Esophagus muscularis mucosa (tissue), 4 donors: ENCODE results near the gene SPARCL1. TPM values are rescaled to one million over a fixed set of nuclear protein-coding genes. Genes with fewer than 3 reads are reported as not detected.
"Not testable (repeated sequence)": the region's sequence is repeated elsewhere in the genome, so short reads cannot be mapped to it uniquely, and the experiment has no call there.

Experiments
- DNase-seq: peaks from one replicate; pipeline ENCODE4 v3.0.0-alpha.2; 2017; ENCODE audit errors: extremely low spot score
- H3K27ac ChIP-seq, 4 donors: fragments of 200-600 bp; sonication (generic); replicated peaks in 1 of 4; 1 replicate in 3 of 4; 2 replicates in 1 of 4; pipeline ENCODE4 v1.5.1; 2016 to 2019; ENCODE audit warnings: mild to moderate bottlenecking in 1 of 4
- H3K27me3 ChIP-seq, 4 donors: fragments of 200-600 bp; sonication (generic); one replicate each; pipeline versions ENCODE4 v1.5.1 to v1.6.0; 2016 to 2019
- H3K36me3 ChIP-seq, 4 donors: fragments of 200-600 bp; sonication (generic); one replicate each; pipeline ENCODE4 v1.5.1; 2016 to 2019
- H3K4me1 ChIP-seq, 4 donors: fragments of 200-600 bp; sonication (generic); one replicate each; pipeline ENCODE4 v1.5.1; 2016 to 2019
- H3K4me3 ChIP-seq, 4 donors: fragments of 200-600 bp; sonication (generic); 1 replicate in 2 of 4; 2 replicates in 2 of 4; pipeline ENCODE4 v1.5.1; 2016 to 2019; ENCODE audit warnings: mild to moderate bottlenecking in 4 of 4, moderate library complexity in 1 of 4
- H3K9me3 ChIP-seq, 4 donors: fragments of 200-600 bp; sonication (generic); 1 replicate in 3 of 4; 2 replicates in 1 of 4; pipeline ENCODE4 v1.5.1; 2016 to 2019
- EP300 ChIP-seq: sonication (generic); formaldehyde crosslinking; IDR thresholded peaks from one replicate; pipeline ENCODE4 v1.6.1; 2017; ENCODE audit warnings: antibody characterized with exemption
- POLR2A ChIP-seq: fragments of 450-650 bp; IDR thresholded peaks from one replicate; pipeline ENCODE4 v1.6.1; 2017; ENCODE audit warnings: antibody characterized with exemption, moderate library complexity, mild to moderate bottlenecking, low read depth
- POLR2AphosphoS5 ChIP-seq, 2 donors: sonication (generic); formaldehyde crosslinking; IDR thresholded peaks; one replicate each; pipeline ENCODE4 v1.6.1; 2017; ENCODE audit warnings: antibody characterized with exemption in 2 of 2
- WGBS: methylation state at CpG from one replicate; pipeline ENCODE4 v1.1.5; 2018; 5-methylcytosine and 5-hydroxymethylcytosine counted together
- intact Hi-C: fragments of 100-400 bp; cut with DNase I; formaldehyde crosslinking; loops from one replicate; pipeline ENCODE4 v1.15.1; 2023
- total RNA-seq, 4 donors: library from RNA; depleted of rRNA; stranded (reverse); fragments of >200 nt; gene quantifications; one replicate each; pipeline versions ENCODE4 v1.1.0 to v1.2.1, GENCODE V29; 2016
- TF ChIP-seq, protein P1 (sequence below), 3 experiments: fragments of 200-600 bp in 2 of 3; fragments of 450-650 bp in 1 of 3; sonication (generic) in 2 of 3; IDR thresholded peaks; one replicate each; pipeline ENCODE4 v1.5.1; 2017 to 2019; ENCODE audit warnings: antibody characterized with exemption in 3 of 3, mild to moderate bottlenecking in 2 of 3, moderate library complexity in 1 of 3

SPARCL1 gene, protein sequence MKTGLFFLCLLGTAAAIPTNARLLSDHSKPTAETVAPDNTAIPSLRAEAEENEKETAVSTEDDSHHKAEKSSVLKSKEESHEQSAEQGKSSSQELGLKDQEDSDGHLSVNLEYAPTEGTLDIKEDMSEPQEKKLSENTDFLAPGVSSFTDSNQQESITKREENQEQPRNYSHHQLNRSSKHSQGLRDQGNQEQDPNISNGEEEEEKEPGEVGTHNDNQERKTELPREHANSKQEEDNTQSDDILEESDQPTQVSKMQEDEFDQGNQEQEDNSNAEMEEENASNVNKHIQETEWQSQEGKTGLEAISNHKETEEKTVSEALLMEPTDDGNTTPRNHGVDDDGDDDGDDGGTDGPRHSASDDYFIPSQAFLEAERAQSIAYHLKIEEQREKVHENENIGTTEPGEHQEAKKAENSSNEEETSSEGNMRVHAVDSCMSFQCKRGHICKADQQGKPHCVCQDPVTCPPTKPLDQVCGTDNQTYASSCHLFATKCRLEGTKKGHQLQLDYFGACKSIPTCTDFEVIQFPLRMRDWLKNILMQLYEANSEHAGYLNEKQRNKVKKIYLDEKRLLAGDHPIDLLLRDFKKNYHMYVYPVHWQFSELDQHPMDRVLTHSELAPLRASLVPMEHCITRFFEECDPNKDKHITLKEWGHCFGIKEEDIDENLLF
- 1,000 to 10,000 TPM; 1,380 to 2,231 (median 1,856) TPM for total RNA-seq

DNA sequence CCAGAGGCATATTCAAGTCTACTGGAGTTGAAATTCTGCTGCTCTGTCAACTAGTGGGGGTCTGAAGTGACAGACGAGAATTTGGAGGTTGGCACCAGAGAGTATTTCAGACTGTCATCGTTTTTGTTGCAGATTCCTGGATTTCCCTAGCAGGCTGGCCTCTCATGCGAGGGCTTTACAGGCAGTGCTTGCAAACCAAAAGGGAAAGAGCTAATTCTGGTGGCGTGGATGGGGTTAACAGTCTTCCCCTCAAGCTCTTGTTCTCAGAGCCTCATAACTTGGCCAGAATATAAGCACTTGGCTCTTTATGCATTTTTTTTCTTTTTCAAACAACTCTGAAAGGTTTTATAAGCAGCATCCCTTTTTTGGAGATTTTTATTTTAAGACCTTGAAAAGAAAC lies at the start of gene SPARCL1:
SPARCL1 (minus strand) TSS at position 190 of the 400 bp plus-strand sequence. CDS start 29,802 bp downstream, outside the sequence.
- 9% methylated on average over 4 of the region's 4 CpGs for WGBS
- peaks cover 0 to 4% (median 0%) of the 10 kb centered on the region in 4 donors for H3K9me3 ChIP-seq
- H3K27ac ChIP-seq = peak within 1 kb of the TSS; percentile 85 to 97 (median 90)
- no peaks in the 10 kb centered on the region for H3K27me3 ChIP-seq
- intact Hi-C loops = no loop called here
- DNase-seq = no peak
- peaks cover 0 to 9% (median 3%) of the 10 kb centered on the region in 4 donors for H3K36me3 ChIP-seq
- TF ChIP-seq EP300 (no peak), POLR2AphosphoS5 (IDR thresholded peaks at IDR 0.05) (peak in 1 of 2 donors; percentile 91), POLR2A (peak; percentile 34)
- TF ChIP-seq, protein P1, sequence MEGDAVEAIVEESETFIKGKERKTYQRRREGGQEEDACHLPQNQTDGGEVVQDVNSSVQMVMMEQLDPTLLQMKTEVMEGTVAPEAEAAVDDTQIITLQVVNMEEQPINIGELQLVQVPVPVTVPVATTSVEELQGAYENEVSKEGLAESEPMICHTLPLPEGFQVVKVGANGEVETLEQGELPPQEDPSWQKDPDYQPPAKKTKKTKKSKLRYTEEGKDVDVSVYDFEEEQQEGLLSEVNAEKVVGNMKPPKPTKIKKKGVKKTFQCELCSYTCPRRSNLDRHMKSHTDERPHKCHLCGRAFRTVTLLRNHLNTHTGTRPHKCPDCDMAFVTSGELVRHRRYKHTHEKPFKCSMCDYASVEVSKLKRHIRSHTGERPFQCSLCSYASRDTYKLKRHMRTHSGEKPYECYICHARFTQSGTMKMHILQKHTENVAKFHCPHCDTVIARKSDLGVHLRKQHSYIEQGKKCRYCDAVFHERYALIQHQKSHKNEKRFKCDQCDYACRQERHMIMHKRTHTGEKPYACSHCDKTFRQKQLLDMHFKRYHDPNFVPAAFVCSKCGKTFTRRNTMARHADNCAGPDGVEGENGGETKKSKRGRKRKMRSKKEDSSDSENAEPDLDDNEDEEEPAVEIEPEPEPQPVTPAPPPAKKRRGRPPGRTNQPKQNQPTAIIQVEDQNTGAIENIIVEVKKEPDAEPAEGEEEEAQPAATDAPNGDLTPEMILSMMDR (IDR thresholded peaks at IDR 0.05) = no peak
- peak within 1 kb of the TSS; percentile 52 to 72 (median 66) for H3K4me3 ChIP-seq
- peaks cover 15 to 43% (median 42%) of the 10 kb centered on the region in 4 donors for H3K4me1 ChIP-seq

DNA sequence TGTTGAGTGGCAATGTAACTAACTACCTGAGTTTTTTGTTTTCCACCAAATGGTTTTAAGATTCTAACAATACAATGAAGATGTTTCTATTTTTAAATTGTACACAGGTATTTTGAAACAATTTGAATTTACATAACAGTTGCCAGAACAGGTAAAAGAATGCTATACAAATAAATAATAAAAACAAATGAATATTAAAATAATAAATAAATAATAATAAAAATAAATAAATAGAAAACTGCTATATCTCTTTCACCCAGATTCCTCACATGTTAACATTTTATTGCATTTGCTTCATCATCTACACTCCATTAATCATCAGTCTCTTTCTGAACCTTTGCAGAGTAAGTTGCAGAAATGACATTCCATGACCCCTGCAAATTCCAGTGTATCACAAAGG lies 46.8 kb upstream of the SPARCL1 start:
- Histone ChIP-seq H3K27ac (no peak overlapping the region), H3K4me1 (no peaks in the 10 kb centered on the region), H3K4me3 (no peak overlapping the region), H3K9me3 (peaks cover 0 to 3% (median 0%) of the 10 kb centered on the region in 4 donors), H3K27me3 (no peaks in the 10 kb centered on the region), H3K36me3 (no peaks in the 10 kb centered on the region)
- TF ChIP-seq POLR2AphosphoS5 (IDR thresholded peaks at IDR 0.05) (no peak), EP300 (no peak), POLR2A (no peak)
- TF ChIP-seq, protein P1 (IDR thresholded peaks at IDR 0.05) = no peak
- no peak for DNase-seq
- intact Hi-C loops = no loop called here

DNA sequence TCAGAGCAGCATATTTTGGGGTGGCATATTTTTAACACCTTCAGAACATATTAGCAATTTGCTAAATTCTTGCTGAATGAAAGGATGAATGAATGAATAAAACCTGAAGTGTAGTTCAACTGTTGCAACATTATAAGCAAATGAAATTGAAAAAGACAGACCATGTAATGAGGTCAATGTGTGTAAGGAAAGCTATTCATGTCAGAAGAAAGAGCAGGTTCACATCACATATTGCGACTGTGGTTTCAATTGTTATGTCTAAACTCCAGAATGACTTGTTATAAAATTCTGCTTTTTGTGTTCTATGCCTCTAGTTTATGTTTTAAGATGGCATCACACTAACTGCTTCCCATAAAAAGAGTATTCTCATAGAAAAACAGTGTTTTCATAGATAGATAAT lies 46.2 kb upstream of the SPARCL1 start:
- WGBS = 97% methylated on average over 1 of the region's 1 CpG
- H3K4me1 ChIP-seq = no peaks in the 10 kb centered on the region
- no peak for TF ChIP-seq POLR2AphosphoS5 (IDR thresholded peaks at IDR 0.05)
- TF ChIP-seq EP300 = no peak
- TF ChIP-seq POLR2A = no peak
- TF ChIP-seq, protein P1 (IDR thresholded peaks at IDR 0.05) = no peak
- intact Hi-C loops = no loop called here
- H3K36me3 ChIP-seq = no peaks in the 10 kb centered on the region
- peaks cover 0 to 3% (median 0%) of the 10 kb centered on the region in 4 donors for H3K9me3 ChIP-seq
- no peak for DNase-seq
- H3K27me3 ChIP-seq = no peaks in the 10 kb centered on the region
- H3K4me3 ChIP-seq = no peak overlapping the region
- no peak overlapping the region for H3K27ac ChIP-seq

DNA sequence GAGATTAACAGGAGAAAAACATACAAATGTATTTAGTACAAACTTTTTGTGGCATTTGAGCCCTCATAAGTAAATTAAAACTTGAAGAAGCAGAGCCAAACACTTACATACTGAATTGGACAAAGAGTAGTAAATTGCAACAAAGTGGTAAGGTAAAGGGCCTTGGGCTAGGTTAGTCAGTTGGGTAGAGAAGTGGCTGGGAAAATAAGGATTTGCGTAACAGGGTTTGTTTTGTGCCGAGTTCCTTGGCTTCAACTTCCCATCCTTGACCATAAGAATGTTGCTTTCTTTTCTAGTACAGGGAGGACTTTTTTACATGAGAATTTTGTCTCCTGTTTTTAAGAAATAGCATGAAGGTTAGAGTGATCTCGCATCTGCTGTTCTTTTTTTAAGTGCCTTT lies 45.8 kb upstream of the SPARCL1 start:
- TF ChIP-seq POLR2AphosphoS5 (IDR thresholded peaks at IDR 0.05) (no peak), EP300 (no peak), POLR2A (no peak)
- TF ChIP-seq, protein P1 (IDR thresholded peaks at IDR 0.05) = no peak
- DNase-seq = no peak
- H3K4me3 ChIP-seq = no peak overlapping the region
- H3K9me3 ChIP-seq = peaks cover 0 to 3% (median 0%) of the 10 kb centered on the region in 4 donors
- no peaks in the 10 kb centered on the region for H3K4me1 ChIP-seq
- 89% methylated on average over 3 of the region's 3 CpGs for WGBS
- H3K36me3 ChIP-seq = no peaks in the 10 kb centered on the region
- no peak overlapping the region for H3K27ac ChIP-seq
- intact Hi-C loops = no loop called here
- no peaks in the 10 kb centered on the region for H3K27me3 ChIP-seq

DNA sequence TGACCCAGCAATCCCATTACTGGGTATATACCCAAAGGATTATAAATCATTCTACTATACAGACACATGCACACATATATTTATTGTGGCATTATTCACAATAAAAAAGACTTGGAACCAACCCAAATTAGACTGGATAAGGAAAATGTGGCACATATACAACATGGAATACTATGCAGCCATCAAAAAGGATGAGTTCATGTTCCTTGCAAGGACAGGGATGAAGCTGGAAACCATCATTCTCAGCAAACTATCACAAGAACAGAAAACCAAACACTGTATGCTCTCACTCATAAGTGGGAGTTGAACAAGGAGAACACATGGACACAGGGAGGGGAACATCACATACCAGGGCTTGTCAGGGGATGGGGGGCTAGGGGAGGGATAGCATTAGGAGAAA lies 45.2 kb upstream of the SPARCL1 start:
- DNase-seq, H3K4me1 ChIP-seq, intact Hi-C loops, H3K27ac ChIP-seq, H3K9me3 ChIP-seq, H3K36me3 ChIP-seq, H3K27me3 ChIP-seq, H3K4me3 ChIP-seq: not testable (repeated sequence)
